ENCODE data around the gene KRTAP19-4.
"Not testable (repeated sequence)": the region's sequence is repeated elsewhere in the genome, so short reads cannot be mapped to it uniquely, and the experiment has no call there.

- TF ChIP-seq, protein P1, sequence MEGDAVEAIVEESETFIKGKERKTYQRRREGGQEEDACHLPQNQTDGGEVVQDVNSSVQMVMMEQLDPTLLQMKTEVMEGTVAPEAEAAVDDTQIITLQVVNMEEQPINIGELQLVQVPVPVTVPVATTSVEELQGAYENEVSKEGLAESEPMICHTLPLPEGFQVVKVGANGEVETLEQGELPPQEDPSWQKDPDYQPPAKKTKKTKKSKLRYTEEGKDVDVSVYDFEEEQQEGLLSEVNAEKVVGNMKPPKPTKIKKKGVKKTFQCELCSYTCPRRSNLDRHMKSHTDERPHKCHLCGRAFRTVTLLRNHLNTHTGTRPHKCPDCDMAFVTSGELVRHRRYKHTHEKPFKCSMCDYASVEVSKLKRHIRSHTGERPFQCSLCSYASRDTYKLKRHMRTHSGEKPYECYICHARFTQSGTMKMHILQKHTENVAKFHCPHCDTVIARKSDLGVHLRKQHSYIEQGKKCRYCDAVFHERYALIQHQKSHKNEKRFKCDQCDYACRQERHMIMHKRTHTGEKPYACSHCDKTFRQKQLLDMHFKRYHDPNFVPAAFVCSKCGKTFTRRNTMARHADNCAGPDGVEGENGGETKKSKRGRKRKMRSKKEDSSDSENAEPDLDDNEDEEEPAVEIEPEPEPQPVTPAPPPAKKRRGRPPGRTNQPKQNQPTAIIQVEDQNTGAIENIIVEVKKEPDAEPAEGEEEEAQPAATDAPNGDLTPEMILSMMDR (conservative IDR thresholded peaks at IDR 0.05; ENCODE audit: low read depth, low read length), result not testable (repeated sequence)
- not testable (repeated sequence) for TF ChIP-seq POLR2A (IDR thresholded peaks at IDR 0.05; ENCODE audit: low read depth, low read length); RAD21 (IDR thresholded peaks at IDR 0.05; ENCODE audit: low read length); FOS (IDR thresholded peaks at IDR 0.05; ENCODE audit: low read depth, low read length); MXI1 (IDR thresholded peaks at IDR 0.05; ENCODE audit: borderline replicate concordance, low read depth, low read length); NFE2L2 (IDR thresholded peaks at IDR 0.05; ENCODE audit: low read depth, low read length); BHLHE40 (IDR thresholded peaks at IDR 0.05; ENCODE audit: low read depth, low read length)
- TF ChIP-seq, protein P2, sequence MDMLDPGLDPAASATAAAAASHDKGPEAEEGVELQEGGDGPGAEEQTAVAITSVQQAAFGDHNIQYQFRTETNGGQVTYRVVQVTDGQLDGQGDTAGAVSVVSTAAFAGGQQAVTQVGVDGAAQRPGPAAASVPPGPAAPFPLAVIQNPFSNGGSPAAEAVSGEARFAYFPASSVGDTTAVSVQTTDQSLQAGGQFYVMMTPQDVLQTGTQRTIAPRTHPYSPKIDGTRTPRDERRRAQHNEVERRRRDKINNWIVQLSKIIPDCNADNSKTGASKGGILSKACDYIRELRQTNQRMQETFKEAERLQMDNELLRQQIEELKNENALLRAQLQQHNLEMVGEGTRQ (IDR thresholded peaks at IDR 0.05; ENCODE audit: low read depth, low read length), result not testable (repeated sequence)
Measured at GRCh38 chr21:30505621-30506205, 8.7 kb upstream of the KRTAP19-4 start.
